ENCODE data around the gene ADAM33.

GRCh38 chr20:3678856-3679720, 2.7 kb downstream of the ADAM33 start:
- no peak for TF ChIP-seq TAF1 (IDR thresholded peaks at IDR 0.05; ENCODE audit: borderline replicate concordance, low read depth, low read length)
- no peak for TF ChIP-seq POLR2AphosphoS5 (IDR thresholded peaks at IDR 0.05; ENCODE audit: low read depth, low read length)
- TF ChIP-seq POLR2A (IDR thresholded peaks at IDR 0.05; ENCODE audit: low read depth, low read length), result no peak

Measured in GM12892 (cell line).